ENCODE measurements around the gene DISP3. TPM values are rescaled to one million over a fixed set of nuclear protein-coding genes. Genes with fewer than 3 reads are reported as not detected.

Gene DISP3
- polyA plus RNA-seq, 1 donor (not counting 4 experiments of a cell fraction or from before 2014, with no cell fraction given): not detected

GRCh38 chr1:11546456-11546855 is 67.5 kb downstream of the DISP3 start:
- Histone ChIP-seq H3K36me3 (ENCODE audit: control insufficient read depth in 2 of 2, extremely low read depth in 1 of 2, insufficient read depth in 2 of 2, low read length in 2 of 2) (no peaks in the 10 kb centered on the region), H4K20me1 (ENCODE audit: control insufficient read depth, extremely low read depth, insufficient read depth, low read length) (no peaks in the 10 kb centered on the region), H3K4me2 (ENCODE audit: control insufficient read depth, extremely low read depth, insufficient read depth, low read depth, low read length) (no peak overlapping the region), H3K4me3 (ENCODE audit: control insufficient read depth in 2 of 3, extremely low read depth in 1 of 3, insufficient read depth in 2 of 3, low read depth in 1 of 3, low read length in 3 of 3) (no peak overlapping the region), H2AFZ (ENCODE audit: control insufficient read depth, low read length) (no peak overlapping the region), H3K9me1 (ENCODE audit: control insufficient read depth, extremely low read depth, insufficient read depth, low read length) (no peaks in the 10 kb centered on the region), H3K9me3 (ENCODE audit: control insufficient read depth, low read depth, low read length) (no peaks in the 10 kb centered on the region), H3K4me1 (ENCODE audit: control insufficient read depth, extremely low read depth, insufficient read depth, low read length) (no peaks in the 10 kb centered on the region), H3K27ac (ENCODE audit: control insufficient read depth, insufficient read depth, low read length) (no peak overlapping the region), H3K9ac (ENCODE audit: control insufficient read depth, extremely low read depth, insufficient read depth, low read length) (no peak overlapping the region), H3K27me3 (ENCODE audit: control insufficient read depth, extremely low read depth, insufficient read depth, low read length) (no peaks in the 10 kb centered on the region), H3K79me2 (ENCODE audit: control insufficient read depth, insufficient read depth, low read length) (no peaks in the 10 kb centered on the region)
- dilution Hi-C loops (cut with MboI; ENCODE audit: extremely low pct_ligation_motif_present, low sequenced_read_pairs): no loop called here
- DNase-seq (ENCODE audit: low read depth, low spot score) (no peak), FAIRE-seq (no peak)
- no peak for TF ChIP-seq EZH2 (IDR thresholded peaks at IDR 0.05; ENCODE audit: low read length)
- no peak for TF ChIP-seq CTCF (optimal IDR thresholded peaks at IDR 0.05 in 1 of 3, IDR thresholded peaks at IDR 0.05 in 1 of 3, conservative IDR thresholded peaks at IDR 0.05 in 1 of 3; ENCODE audit: extremely low read depth in 1 of 3, insufficient read depth in 2 of 3, low read length in 3 of 3)

- dilution Hi-C loops (cut with MboI; ENCODE audit: extremely low pct_ligation_motif_present, low sequenced_read_pairs): no loop called here
- Histone ChIP-seq H3K4me3 (ENCODE audit: control insufficient read depth in 2 of 3, extremely low read depth in 1 of 3, insufficient read depth in 2 of 3, low read depth in 1 of 3, low read length in 3 of 3) (no peak overlapping the region), H3K27ac (ENCODE audit: control insufficient read depth, insufficient read depth, low read length) (no peak overlapping the region), H3K79me2 (ENCODE audit: control insufficient read depth, insufficient read depth, low read length) (no peaks in the 10 kb centered on the region), H4K20me1 (ENCODE audit: control insufficient read depth, extremely low read depth, insufficient read depth, low read length) (no peaks in the 10 kb centered on the region), H3K9me1 (ENCODE audit: control insufficient read depth, extremely low read depth, insufficient read depth, low read length) (no peaks in the 10 kb centered on the region), H3K4me1 (ENCODE audit: control insufficient read depth, extremely low read depth, insufficient read depth, low read length) (no peaks in the 10 kb centered on the region), H3K27me3 (ENCODE audit: control insufficient read depth, extremely low read depth, insufficient read depth, low read length) (no peaks in the 10 kb centered on the region), H3K36me3 (ENCODE audit: control insufficient read depth in 2 of 2, extremely low read depth in 1 of 2, insufficient read depth in 2 of 2, low read length in 2 of 2) (no peaks in the 10 kb centered on the region), H3K4me2 (ENCODE audit: control insufficient read depth, extremely low read depth, insufficient read depth, low read depth, low read length) (no peak overlapping the region), H3K9me3 (ENCODE audit: control insufficient read depth, low read depth, low read length) (no peaks in the 10 kb centered on the region), H3K9ac (ENCODE audit: control insufficient read depth, extremely low read depth, insufficient read depth, low read length) (no peak overlapping the region), H2AFZ (ENCODE audit: control insufficient read depth, low read length) (no peak overlapping the region)
- TF ChIP-seq EZH2 (IDR thresholded peaks at IDR 0.05; ENCODE audit: low read length) (no peak), CTCF (optimal IDR thresholded peaks at IDR 0.05 in 1 of 3, IDR thresholded peaks at IDR 0.05 in 1 of 3, conservative IDR thresholded peaks at IDR 0.05 in 1 of 3; ENCODE audit: extremely low read depth in 1 of 3, insufficient read depth in 2 of 3, low read length in 3 of 3) (no peak)
- peak; percentile 62 for FAIRE-seq
- no peak for DNase-seq (ENCODE audit: low read depth, low spot score)
Observed at GRCh38 chr1:11550664-11551283, 71.8 kb downstream of the DISP3 start.
